CD14-positive monocyte (primary cell): ENCODE measurements around the gene CLEC4G. TPM values are rescaled to one million over a fixed set of nuclear protein-coding genes. Genes with fewer than 3 reads are reported as not detected.

Experiments used
- DNase-seq, 3 donors: peaks; one replicate each; pipeline ENCODE4 v3.0.0-alpha.2; 2011 to 2022
- H2AFZ ChIP-seq: 2 replicates; pipeline ENCODE4 v1.6.0; 2012; ENCODE audit warnings: mild to moderate bottlenecking, low read depth, low read length, inconsistent platforms; ENCODE audit not compliant: insufficient read depth, poor library complexity, severe bottlenecking
- H3K27ac ChIP-seq, 2 donors: 1 replicate in 1 of 2; 2 replicates in 1 of 2; pipeline ENCODE4 v1.5.1; 2012 to 2013; ENCODE audit warnings: low read length in 2 of 2, control low read depth in 1 of 2, inconsistent platforms in 1 of 2, low read depth in 1 of 2, mild to moderate bottlenecking in 1 of 2
- H3K27me3 ChIP-seq, 2 donors: one replicate each; pipeline versions ENCODE4 v1.6.0 to v1.6.1; 2011 to 2013; ENCODE audit warnings: low read length in 2 of 2; ENCODE audit not compliant: control insufficient read depth in 2 of 2, insufficient read depth in 2 of 2
- H3K36me3 ChIP-seq, 2 donors: replicated peaks in 1 of 2; 1 replicate in 1 of 2; 2 replicates in 1 of 2; pipeline versions ENCODE4 v1.5.1 to v1.6.1; 2012 to 2013; ENCODE audit warnings: low read length in 2 of 2, control low read depth in 1 of 2, inconsistent platforms in 1 of 2, mild to moderate bottlenecking in 1 of 2; ENCODE audit not compliant: insufficient read depth in 2 of 2, control insufficient read depth in 1 of 2
- H3K4me1 ChIP-seq, 2 donors: 1 replicate in 1 of 2; 2 replicates in 1 of 2; pipeline versions ENCODE4 v1.5.1 to v1.6.1; 2012 to 2013; ENCODE audit warnings: low read length in 2 of 2, control low read depth in 1 of 2, inconsistent platforms in 1 of 2, mild to moderate bottlenecking in 1 of 2, moderate library complexity in 1 of 2; ENCODE audit not compliant: insufficient read depth in 2 of 2, control insufficient read depth in 1 of 2
- H3K4me2 ChIP-seq: replicated peaks from 2 replicates; pipeline ENCODE3; 2012; ENCODE audit warnings: low read length, moderate library complexity, mild to moderate bottlenecking; ENCODE audit not compliant: poor library complexity, severe bottlenecking; ENCODE audit errors: extremely low read depth
- H3K4me3 ChIP-seq, 3 experiments: fragments of 200-600 bp in 1 of 3; sonication (generic) in 1 of 3; replicated peaks in 1 of 3; 1 replicate in 2 of 3; 2 replicates in 1 of 3; pipeline ENCODE4 v1.5.1; 2011 to 2013; ENCODE audit warnings: low read length in 3 of 3, mild to moderate bottlenecking in 3 of 3, control low read depth in 2 of 3, low read depth in 2 of 3, inconsistent platforms in 1 of 3, moderate library complexity in 1 of 3
- H3K79me2 ChIP-seq: 2 replicates; pipeline ENCODE4 v1.6.0; 2012; ENCODE audit warnings: mild to moderate bottlenecking, control low read depth, inconsistent platforms, low read length, moderate library complexity; ENCODE audit not compliant: insufficient read depth
- H3K9ac ChIP-seq: 2 replicates; pipeline ENCODE4 v1.6.0; 2017; ENCODE audit warnings: low read length, mild to moderate bottlenecking; ENCODE audit not compliant: insufficient read depth, poor library complexity, severe bottlenecking
- H3K9me3 ChIP-seq, 2 donors: replicated peaks in 1 of 2; 1 replicate in 1 of 2; 2 replicates in 1 of 2; pipeline versions ENCODE4 v1.5.1 to v1.6.1; 2012 to 2013; ENCODE audit warnings: low read length in 2 of 2, control low read depth in 1 of 2; ENCODE audit not compliant: control insufficient read depth in 1 of 2, insufficient read depth in 1 of 2
- H4K20me1 ChIP-seq: 2 replicates; pipeline ENCODE4 v1.6.0; 2012; ENCODE audit warnings: mild to moderate bottlenecking, low read length, control low read depth, moderate library complexity; ENCODE audit not compliant: insufficient read depth
- H3K27ac Mint-ChIP-seq, 7 donors: one replicate each; pipeline ENCODE4 v1.8.0; 2020; ENCODE audit warnings: mild to moderate bottlenecking in 7 of 7, mixed read lengths in 7 of 7, moderate library complexity in 6 of 7, inconsistent platforms in 2 of 7
- H3K27me3 Mint-ChIP-seq, 3 donors: one replicate each; pipeline ENCODE4 v1.8.0; 2021 to 2022; ENCODE audit warnings: low read depth in 3 of 3, mild to moderate bottlenecking in 3 of 3, mixed read lengths in 3 of 3, moderate library complexity in 3 of 3, inconsistent platforms in 1 of 3
- H3K36me3 Mint-ChIP-seq, 2 donors: one replicate each; pipeline ENCODE4 v1.8.0; 2020; ENCODE audit warnings: mixed read lengths in 2 of 2, inconsistent platforms in 1 of 2, mild to moderate bottlenecking in 1 of 2
- H3K4me1 Mint-ChIP-seq: one replicate; pipeline ENCODE4 v1.8.0; 2020; ENCODE audit warnings: mild to moderate bottlenecking, mixed read lengths
- H3K4me3 Mint-ChIP-seq, 2 donors: one replicate each; pipeline ENCODE4 v1.8.0; 2020; ENCODE audit warnings: mild to moderate bottlenecking in 2 of 2, mixed read lengths in 2 of 2, moderate library complexity in 1 of 2
- H3K9me3 Mint-ChIP-seq, 7 donors: one replicate each; pipeline ENCODE4 v1.8.0; 2020 to 2022; ENCODE audit warnings: mixed read lengths in 7 of 7, mild to moderate bottlenecking in 6 of 7, moderate library complexity in 6 of 7, inconsistent platforms in 2 of 7
- CTCF ChIP-seq: fragments of 200-600 bp; IDR thresholded peaks from one replicate; pipeline ENCODE4 v1.8.0; 2022; ENCODE audit warnings: antibody characterized with exemption, mild to moderate bottlenecking
- WGBS: methylation state at CpG from one replicate; pipeline ENCODE4 v1.1.5; 2013; ENCODE audit warnings: missing lambda C conversion rate; ENCODE audit not compliant: insufficient coverage; 5-methylcytosine and 5-hydroxymethylcytosine counted together
- intact Hi-C, 2 donors: fragments of 100-400 bp; cut with micrococcal nuclease; formaldehyde crosslinking; loops; one replicate each; pipeline versions ENCODE4 v1.15.0 to v1.15.1; 2023
- polyA plus RNA-seq, 3 donors: library from polyadenylated mRNA; depleted of rRNA in 1 of 3; unstranded in 2 of 3; stranded (reverse) in 1 of 3; fragments of 300-500 nt in 2 of 3; fragments of >200 nt in 1 of 3; fragmentation: Illumina TruSeq in 2 of 3; gene quantifications; 1 replicate in 2 of 3; 2 replicates in 1 of 3; pipeline ENCODE4 v1.2.3, GENCODE V29; 2012 to 2021

The CLEC4G gene
- polyA plus RNA-seq, 3 donors, result 4.7 to 7.9 (median 7.1) TPM

DNA sequence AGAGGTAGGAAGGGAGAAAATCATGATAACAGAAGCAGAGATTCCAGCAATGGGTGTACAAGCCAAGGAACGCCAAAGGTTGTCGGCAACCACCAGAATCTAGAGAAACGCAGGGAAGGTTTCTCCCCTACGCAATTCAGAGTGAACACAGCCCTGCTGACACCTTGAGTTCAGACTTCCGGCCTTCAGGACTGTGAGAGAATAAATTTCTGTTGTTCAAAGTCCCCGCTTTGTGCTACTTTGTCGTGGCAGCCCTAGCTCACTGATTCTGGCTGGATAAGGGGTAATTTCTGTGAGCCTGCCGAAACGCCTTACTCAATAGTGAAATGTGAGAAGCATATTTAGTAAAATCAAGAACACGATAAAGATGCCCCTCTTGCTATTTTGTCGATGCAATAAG, 5.3 kb upstream of the CLEC4G start:
- Histone ChIP-seq H4K20me1 (no peaks in the 10 kb centered on the region), H3K4me1 (peaks cover 51 to 56% of the 10 kb centered on the region in 2 donors), H3K36me3 (no peaks in the 10 kb centered on the region), H3K27ac (no peak overlapping the region), H3K9ac (no peak overlapping the region), H3K4me3 (no peak overlapping the region), H3K4me2 (no peak overlapping the region), H3K27me3 (no peaks in the 10 kb centered on the region), H3K9me3 (no peaks in the 10 kb centered on the region), H2AFZ (no peak overlapping the region), H3K79me2 (no peaks in the 10 kb centered on the region)
- no peak for TF ChIP-seq CTCF
- intact Hi-C loops, result loop anchor here in 1 of 2 donors (5.0 kb wide), 1 partner anchor 40 kb away; no protein-coding TSS in a partner anchor
- peaks cover 0 to 11% (median 2%) of the 10 kb centered on the region in 3 donors for H3K27me3 Mint-ChIP-seq
- 96% methylated on average over 9 of the region's 11 CpGs for WGBS
- no peak overlapping the region for H3K4me3 Mint-ChIP-seq
- DNase-seq, result no peak
- peaks cover 0 to 2% of the 10 kb centered on the region in 2 donors for H3K36me3 Mint-ChIP-seq
- peaks cover 0 to 3% (median 0%) of the 10 kb centered on the region in 7 donors for H3K9me3 Mint-ChIP-seq
- peaks cover 57% of the 10 kb centered on the region for H3K4me1 Mint-ChIP-seq
- no peak overlapping the region for H3K27ac Mint-ChIP-seq

- no peaks in the 10 kb centered on the region for H3K27me3 ChIP-seq
- no peak overlapping the region for H3K9ac ChIP-seq
- peaks cover 63% of the 10 kb centered on the region for H3K4me1 Mint-ChIP-seq
- no peak overlapping the region for H3K4me3 ChIP-seq
- no peak overlapping the region for H3K4me3 Mint-ChIP-seq
- no peaks in the 10 kb centered on the region for H3K36me3 Mint-ChIP-seq
- no peaks in the 10 kb centered on the region for H3K36me3 ChIP-seq
- DNase-seq, result no peak
- no peaks in the 10 kb centered on the region for H3K9me3 ChIP-seq
- H3K4me2 ChIP-seq, result no peak overlapping the region
- intact Hi-C loops, result loop anchor here in 1 of 2 donors (5.0 kb wide), 1 partner anchor 39 kb away; no protein-coding TSS in a partner anchor
- 100% methylated on average over 1 of the region's 1 CpG for WGBS
- peaks cover 51 to 66% of the 10 kb centered on the region in 2 donors for H3K4me1 ChIP-seq
- no peak for TF ChIP-seq CTCF
- no peak overlapping the region for H3K27ac Mint-ChIP-seq
- H2AFZ ChIP-seq, result no peak overlapping the region
- H3K27me3 Mint-ChIP-seq, result peaks cover 1 to 17% (median 2%) of the 10 kb centered on the region in 3 donors
- H3K27ac ChIP-seq, result no peak overlapping the region
- H4K20me1 ChIP-seq, result no peaks in the 10 kb centered on the region
- no peaks in the 10 kb centered on the region for H3K79me2 ChIP-seq
- peaks cover 0 to 3% (median 0%) of the 10 kb centered on the region in 7 donors for H3K9me3 Mint-ChIP-seq
Measured at GRCh38 chr19:7736148-7736547, 4.2 kb upstream of the CLEC4G start.
